Liver (tissue), 9 donors: ENCODE results near the gene TH. TPM values are rescaled to one million over a fixed set of nuclear protein-coding genes. Genes with fewer than 3 reads are reported as not detected.

Experiments used
- DNase-seq: peaks from one replicate; pipeline ENCODE4 v3.0.0-alpha.2; 2017; ENCODE audit warnings: low spot score
- H3K27ac ChIP-seq, 2 donors: one replicate each; pipeline ENCODE4 v1.7.0; 2013; ENCODE audit warnings: inconsistent platforms in 2 of 2, low read length in 2 of 2, control low read depth in 1 of 2, low read depth in 1 of 2, mild to moderate bottlenecking in 1 of 2
- H3K27me3 ChIP-seq, 4 donors: one replicate each; pipeline versions ENCODE4 v1.6.1 to v1.7.0; 2013; ENCODE audit warnings: low read length in 3 of 4, inconsistent platforms in 1 of 4, mild to moderate bottlenecking in 1 of 4, moderate library complexity in 1 of 4; ENCODE audit not compliant: control insufficient read depth in 4 of 4, insufficient read depth in 4 of 4
- H3K36me3 ChIP-seq, 4 donors: one replicate each; pipeline versions ENCODE4 v1.6.1 to v1.7.0; 2013; ENCODE audit warnings: low read length in 3 of 4, mild to moderate bottlenecking in 3 of 4, low read depth in 1 of 4, moderate library complexity in 1 of 4; ENCODE audit not compliant: control insufficient read depth in 4 of 4, insufficient read depth in 3 of 4
- H3K4me1 ChIP-seq, 4 donors: one replicate each; pipeline versions ENCODE4 v1.6.1 to v1.7.0; 2013; ENCODE audit warnings: low read length in 3 of 4, mild to moderate bottlenecking in 3 of 4, moderate library complexity in 1 of 4; ENCODE audit not compliant: control insufficient read depth in 4 of 4, insufficient read depth in 4 of 4
- H3K4me3 ChIP-seq, 3 donors: one replicate each; pipeline versions ENCODE4 v1.6.1 to v1.7.0; 2013; ENCODE audit warnings: low read length in 3 of 3, control low read depth in 1 of 3, low read depth in 1 of 3, mild to moderate bottlenecking in 1 of 3
- H3K9ac ChIP-seq, 2 donors: one replicate each; pipeline ENCODE4 v1.7.0; 2013; ENCODE audit warnings: low read length in 2 of 2, mild to moderate bottlenecking in 2 of 2, moderate library complexity in 2 of 2, control low read depth in 1 of 2, low read depth in 1 of 2
- H3K9me3 ChIP-seq, 4 donors: one replicate each; pipeline versions ENCODE4 v1.6.1 to v1.7.0; 2013; ENCODE audit warnings: low read length in 3 of 4; ENCODE audit not compliant: control insufficient read depth in 4 of 4
- FOXA2 ChIP-seq: IDR thresholded peaks from 2 replicates; pipeline ENCODE4 v1.6.1; 2016; ENCODE audit warnings: antibody characterized with exemption
- JUND ChIP-seq, 2 donors: IDR thresholded peaks; 2 replicates each; pipeline ENCODE4 v1.6.1; 2016; ENCODE audit warnings: antibody characterized with exemption in 2 of 2
- NR2F2 ChIP-seq: IDR thresholded peaks from 2 replicates; pipeline ENCODE4 v1.6.1; 2016; ENCODE audit warnings: antibody characterized with exemption
- SP1 ChIP-seq: IDR thresholded peaks from 2 replicates; pipeline ENCODE4 v1.6.1; 2018; ENCODE audit warnings: antibody characterized with exemption, mild to moderate bottlenecking
- TAF1 ChIP-seq: conservative IDR thresholded peaks from 2 replicates; pipeline ENCODE4 v1.6.1; 2016; ENCODE audit warnings: antibody characterized with exemption, mild to moderate bottlenecking
- YY1 ChIP-seq: IDR thresholded peaks from 2 replicates; pipeline ENCODE4 v1.6.1; 2016; ENCODE audit warnings: antibody characterized with exemption, mild to moderate bottlenecking
- WGBS: extraction: QIAGEN DNeasy Blood & Tissue Kit; methylation state at CpG from one replicate; pipeline ENCODE4 v1.1.7; 2013; 5-methylcytosine and 5-hydroxymethylcytosine counted together
- polyA plus RNA-seq, 2 donors: library from polyadenylated mRNA; stranded (reverse) in 1 of 2; unstranded in 1 of 2; fragments of 200-250 nt in 1 of 2; fragments of >200 nt in 1 of 2; fragmentation: Nextera tagmentation in 1 of 2; extraction: Ambion mirVana in 1 of 2; gene quantifications; one replicate each; pipeline versions ENCODE4 v1.2.1 to v1.2.3, GENCODE V29; 2013 to 2015
- total RNA-seq, 2 donors: library from RNA; depleted of rRNA; stranded (reverse); fragments of >200 nt; gene quantifications; one replicate each; pipeline ENCODE4 v1.2.3, GENCODE V29; 2014
- TF ChIP-seq, protein P1 (sequence below): IDR thresholded peaks from 2 replicates; pipeline ENCODE4 v1.6.1; 2016; ENCODE audit warnings: antibody characterized with exemption, mild to moderate bottlenecking
- TF ChIP-seq, protein P2 (sequence below): IDR thresholded peaks from 2 replicates; pipeline ENCODE4 v1.6.1; 2016; ENCODE audit warnings: antibody characterized with exemption
- donor health status: healthy.
- donor health status: healthy.
- donor health status: healthy.
- donor health status: healthy.
- donor health status: healthy.

Gene TH
- total and polyA plus RNA-seq, 4 donors, result 0.13 to 0.24 TPM; not detected in 2

DNA sequence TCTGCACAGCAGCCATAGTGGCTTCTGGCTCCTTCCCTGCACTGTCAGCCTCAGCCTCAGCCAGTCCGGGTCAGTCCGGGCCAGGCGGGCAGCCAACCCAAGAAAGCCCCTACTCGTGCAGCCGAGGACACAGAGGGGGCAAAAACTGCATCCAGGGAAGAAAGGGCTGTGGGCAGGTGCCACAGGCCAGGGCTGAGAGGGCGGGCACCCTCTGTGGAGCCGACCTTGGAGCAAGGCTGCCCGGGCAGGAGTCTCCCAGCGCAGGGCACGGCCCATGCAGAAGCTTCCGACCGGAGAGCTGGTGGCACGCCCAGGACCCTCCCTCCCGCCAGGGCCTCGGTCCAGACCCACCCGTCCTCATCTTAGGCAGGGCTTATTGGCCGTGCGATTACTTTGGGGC, 10.5 kb upstream of the TH start (continued):
- TF ChIP-seq, protein P1, sequence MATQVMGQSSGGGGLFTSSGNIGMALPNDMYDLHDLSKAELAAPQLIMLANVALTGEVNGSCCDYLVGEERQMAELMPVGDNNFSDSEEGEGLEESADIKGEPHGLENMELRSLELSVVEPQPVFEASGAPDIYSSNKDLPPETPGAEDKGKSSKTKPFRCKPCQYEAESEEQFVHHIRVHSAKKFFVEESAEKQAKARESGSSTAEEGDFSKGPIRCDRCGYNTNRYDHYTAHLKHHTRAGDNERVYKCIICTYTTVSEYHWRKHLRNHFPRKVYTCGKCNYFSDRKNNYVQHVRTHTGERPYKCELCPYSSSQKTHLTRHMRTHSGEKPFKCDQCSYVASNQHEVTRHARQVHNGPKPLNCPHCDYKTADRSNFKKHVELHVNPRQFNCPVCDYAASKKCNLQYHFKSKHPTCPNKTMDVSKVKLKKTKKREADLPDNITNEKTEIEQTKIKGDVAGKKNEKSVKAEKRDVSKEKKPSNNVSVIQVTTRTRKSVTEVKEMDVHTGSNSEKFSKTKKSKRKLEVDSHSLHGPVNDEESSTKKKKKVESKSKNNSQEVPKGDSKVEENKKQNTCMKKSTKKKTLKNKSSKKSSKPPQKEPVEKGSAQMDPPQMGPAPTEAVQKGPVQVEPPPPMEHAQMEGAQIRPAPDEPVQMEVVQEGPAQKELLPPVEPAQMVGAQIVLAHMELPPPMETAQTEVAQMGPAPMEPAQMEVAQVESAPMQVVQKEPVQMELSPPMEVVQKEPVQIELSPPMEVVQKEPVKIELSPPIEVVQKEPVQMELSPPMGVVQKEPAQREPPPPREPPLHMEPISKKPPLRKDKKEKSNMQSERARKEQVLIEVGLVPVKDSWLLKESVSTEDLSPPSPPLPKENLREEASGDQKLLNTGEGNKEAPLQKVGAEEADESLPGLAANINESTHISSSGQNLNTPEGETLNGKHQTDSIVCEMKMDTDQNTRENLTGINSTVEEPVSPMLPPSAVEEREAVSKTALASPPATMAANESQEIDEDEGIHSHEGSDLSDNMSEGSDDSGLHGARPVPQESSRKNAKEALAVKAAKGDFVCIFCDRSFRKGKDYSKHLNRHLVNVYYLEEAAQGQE, result no peak
- no peak for TF ChIP-seq TAF1

DNA sequence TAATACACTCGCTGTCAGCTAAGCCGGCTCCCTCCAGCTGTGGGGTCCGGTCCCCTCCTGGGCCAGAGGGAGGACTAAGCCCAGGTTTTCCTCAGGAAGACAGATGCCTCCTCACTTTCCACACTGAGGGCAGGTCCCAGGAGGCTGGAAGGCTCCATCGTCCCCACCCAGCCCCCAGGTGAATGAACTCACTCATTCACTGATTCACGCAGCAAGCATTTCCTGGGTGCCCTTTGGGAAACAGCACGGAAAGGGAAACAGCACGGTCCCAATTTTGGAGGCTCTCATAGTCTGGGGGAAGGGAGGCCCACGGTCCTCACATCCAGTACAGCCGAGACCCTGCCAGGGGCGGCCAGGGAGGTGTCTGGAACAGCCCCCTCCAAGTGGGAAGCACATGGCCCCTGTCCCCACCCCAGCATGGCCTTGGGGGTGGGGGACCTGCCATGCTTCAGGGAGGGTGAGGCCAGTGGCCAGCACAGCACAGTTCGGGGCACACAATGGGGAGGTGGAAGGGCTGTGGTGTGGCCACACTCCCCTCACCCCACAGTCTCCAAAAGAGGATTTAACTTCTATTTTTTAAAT, 9.3 kb upstream of the TH start:
- H3K4me3 ChIP-seq, result no peak overlapping the region

DNA sequence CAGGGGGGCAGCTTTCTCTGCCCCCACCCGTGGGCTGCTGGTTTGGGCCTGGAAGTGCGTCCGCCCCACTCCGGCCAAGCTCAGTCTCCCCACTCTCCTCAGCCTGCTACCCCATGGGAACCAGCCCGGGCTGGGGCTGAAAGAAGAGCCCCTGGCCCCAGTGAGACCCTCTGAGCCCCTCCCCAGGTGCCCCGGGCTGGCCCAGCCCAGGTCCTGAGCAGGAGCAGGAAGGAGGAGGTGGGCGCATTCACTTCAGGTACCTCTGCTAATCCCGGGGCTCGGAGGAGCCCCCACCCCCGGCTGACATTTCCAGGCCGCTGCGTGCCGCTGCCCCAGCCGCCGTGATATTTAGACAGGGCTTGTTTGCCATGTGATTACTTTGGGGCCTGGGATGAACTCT, 8.7 kb upstream of the TH start:
- H3K27me3 ChIP-seq, result peaks cover 0 to 3% (median 0%) of the 10 kb centered on the region in 4 donors
- H3K4me3 ChIP-seq, result no peak overlapping the region
- TF ChIP-seq YY1, result no peak
- TF ChIP-seq, protein P2, sequence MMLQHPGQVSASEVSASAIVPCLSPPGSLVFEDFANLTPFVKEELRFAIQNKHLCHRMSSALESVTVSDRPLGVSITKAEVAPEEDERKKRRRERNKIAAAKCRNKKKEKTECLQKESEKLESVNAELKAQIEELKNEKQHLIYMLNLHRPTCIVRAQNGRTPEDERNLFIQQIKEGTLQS, result no peak
- no peak for TF ChIP-seq JUND (IDR thresholded peaks at IDR 0.05)
- no peak for TF ChIP-seq NR2F2
- no peak for TF ChIP-seq FOXA2
- no peak for DNase-seq
- H3K9ac ChIP-seq, result no peak overlapping the region
- H3K27ac ChIP-seq, result no peak overlapping the region
- WGBS, result 56% methylated on average over 15 of the region's 15 CpGs
- no peaks in the 10 kb centered on the region for H3K4me1 ChIP-seq
- H3K9me3 ChIP-seq, result no peaks in the 10 kb centered on the region
- H3K36me3 ChIP-seq, result no peaks in the 10 kb centered on the region

More for the DNA sequence above, 9.3 kb upstream of the TH start:
- H3K27ac ChIP-seq, result no peak overlapping the region
- H3K27me3 ChIP-seq, result peaks cover 0 to 3% (median 0%) of the 10 kb centered on the region in 4 donors
- H3K9me3 ChIP-seq, result no peaks in the 10 kb centered on the region
- no peaks in the 10 kb centered on the region for H3K4me1 ChIP-seq
- no peak for DNase-seq
- no peak for TF ChIP-seq TAF1
- TF ChIP-seq, protein P1, result no peak
- TF ChIP-seq SP1, result no peak
- TF ChIP-seq, protein P2, result no peak
- no peak for TF ChIP-seq JUND (IDR thresholded peaks at IDR 0.05)
- TF ChIP-seq YY1, result no peak
- WGBS, result 68% methylated on average over 11 of the region's 11 CpGs
- H3K9ac ChIP-seq, result no peak overlapping the region
- no peaks in the 10 kb centered on the region for H3K36me3 ChIP-seq
